GM12891 (cell line): ENCODE data around the gene OLIG3.

Experiments used
- DNase-seq: peaks from one replicate; pipeline ENCODE4 v3.0.0; 2011; ENCODE audit warnings: low spot score; ENCODE audit not compliant: insufficient read length
- FAIRE-seq: peaks from 2 replicates; lab custom pipeline; 2011; peaks lifted over from hg19 to GRCh38; lab: Jason Lieb, UNC
- PAX5 ChIP-seq: IDR thresholded peaks from 2 replicates; pipeline ENCODE4 v1.6.1; 2011; ENCODE audit warnings: low read length, moderate library complexity, mild to moderate bottlenecking; ENCODE audit not compliant: insufficient read depth, severe bottlenecking
- POLR2A ChIP-seq: IDR thresholded peaks from 2 replicates; pipeline ENCODE4 v1.6.1; 2011; ENCODE audit warnings: low read depth, low read length, control low read depth
- POLR2AphosphoS5 ChIP-seq: IDR thresholded peaks from 2 replicates; pipeline ENCODE4 v1.6.1; 2011; ENCODE audit warnings: low read depth, low read length, control low read depth
- POU2F2 ChIP-seq: IDR thresholded peaks from 2 replicates; pipeline ENCODE4 v1.6.1; 2011; ENCODE audit warnings: low read depth, mild to moderate bottlenecking, control low read depth, low read length, moderate library complexity
- SPI1 ChIP-seq: IDR thresholded peaks from 2 replicates; pipeline ENCODE4 v1.6.1; 2011; ENCODE audit warnings: low read depth, low read length, control low read depth
- TAF1 ChIP-seq: IDR thresholded peaks from 2 replicates; pipeline ENCODE4 v1.6.1; 2011; ENCODE audit warnings: low read depth, low read length, control low read depth

Gene OLIG3

DNA sequence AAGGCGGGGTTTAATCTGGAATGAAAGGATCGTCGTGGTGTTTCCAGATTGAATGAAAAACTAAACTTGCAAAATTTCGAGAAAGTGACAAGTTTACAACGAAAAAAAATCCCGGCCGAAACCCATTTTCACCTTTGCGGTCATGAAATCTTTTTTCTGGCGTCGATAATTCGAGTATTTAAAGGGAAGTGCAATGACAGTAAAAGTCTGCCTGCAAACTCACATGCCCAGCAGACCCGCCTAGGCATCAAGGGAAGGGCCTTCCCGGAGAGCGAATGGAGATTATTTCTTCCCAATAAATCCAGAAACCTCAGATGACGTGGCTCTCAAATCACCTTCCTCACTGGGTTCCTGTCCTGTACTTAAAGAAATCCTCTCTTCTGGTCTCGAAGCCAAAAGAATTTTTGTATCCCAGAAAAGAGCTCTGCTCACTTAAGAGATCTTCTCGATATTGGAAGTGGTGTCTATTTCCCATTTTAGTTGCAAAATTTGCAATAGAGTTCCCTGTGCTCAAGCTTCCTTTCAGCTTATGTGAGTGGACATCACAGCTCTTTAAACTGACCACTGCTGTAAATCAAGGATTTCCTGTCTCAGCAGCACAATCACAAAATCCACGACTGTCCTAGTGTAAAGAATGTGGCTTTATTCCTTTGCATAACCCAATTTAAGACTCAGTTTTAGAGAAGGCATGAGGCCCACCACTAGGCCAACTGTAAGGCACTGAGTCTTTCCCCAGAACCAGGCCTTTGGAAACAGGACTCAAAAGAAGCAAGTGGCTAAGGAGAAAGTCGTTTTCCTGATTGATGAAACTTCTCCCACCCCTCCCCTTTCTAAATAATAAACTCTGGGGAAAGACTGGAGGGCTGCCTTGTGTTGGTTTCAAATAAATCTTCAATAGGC is 3.9 kb downstream of the OLIG3 start:
- FAIRE-seq (no peak), DNase-seq (no peak)
- no peak for TF ChIP-seq POU2F2
- no peak for TF ChIP-seq PAX5
- TF ChIP-seq POLR2A = no peak
- no peak for TF ChIP-seq TAF1
- TF ChIP-seq SPI1 = no peak
- TF ChIP-seq POLR2AphosphoS5 = no peak

GRCh38 chr6:137489046-137490005 is 4.9 kb downstream of the OLIG3 start:
- DNase-seq (peak; percentile 9), FAIRE-seq (no peak)
- TF ChIP-seq POLR2AphosphoS5 = no peak
- no peak for TF ChIP-seq POLR2A
- TF ChIP-seq PAX5 = no peak
- TF ChIP-seq POU2F2 = no peak
- TF ChIP-seq TAF1 = no peak
- TF ChIP-seq SPI1 = no peak

DNA sequence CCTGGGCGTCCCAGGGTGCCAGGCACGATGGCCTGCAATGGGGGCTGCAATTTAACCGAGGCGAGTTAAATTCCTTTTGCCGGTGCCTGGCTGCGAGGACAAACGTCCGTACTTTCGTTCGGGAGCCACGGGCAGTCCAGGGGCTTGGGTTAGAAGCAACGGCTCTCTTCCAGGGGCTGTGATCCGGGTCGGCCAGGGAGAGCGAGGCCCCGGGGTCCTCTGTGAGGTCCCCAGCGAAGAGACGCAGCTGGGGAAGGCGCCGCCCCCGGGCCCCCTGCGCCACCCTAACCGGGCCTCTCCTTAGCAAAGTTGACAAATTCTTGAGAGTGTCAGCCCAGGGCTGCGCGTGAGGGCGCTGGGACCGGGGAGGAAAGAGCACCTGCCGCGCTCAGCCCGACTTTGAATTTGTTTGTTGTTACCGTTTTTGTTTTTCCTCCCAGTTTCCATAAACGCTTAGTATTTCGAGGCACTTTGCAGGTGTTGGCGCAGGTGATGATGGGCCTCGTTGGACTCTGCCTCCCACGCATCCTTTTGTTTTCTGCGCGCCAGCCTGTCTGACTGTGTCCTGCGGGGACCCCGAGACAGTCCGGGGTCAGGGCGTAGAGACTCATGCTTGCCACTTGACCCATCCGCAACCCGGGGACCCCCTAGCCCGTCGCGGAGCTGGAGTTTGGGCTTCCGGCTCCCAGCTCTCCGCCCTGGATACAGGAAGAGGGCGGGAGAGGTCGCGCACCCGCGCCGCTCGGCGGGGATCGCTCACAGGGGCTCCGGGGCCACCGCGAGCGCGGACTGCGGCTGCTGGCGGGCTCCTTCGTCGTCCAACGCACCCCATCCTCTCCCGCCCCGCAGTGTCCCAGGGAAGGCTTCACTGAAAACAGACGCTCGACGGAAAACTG is 5.8 kb downstream of the OLIG3 start:
- DNase-seq (peak; percentile 32), FAIRE-seq (no peak)
- no peak for TF ChIP-seq TAF1
- TF ChIP-seq POLR2AphosphoS5 = no peak
- no peak for TF ChIP-seq PAX5
- no peak for TF ChIP-seq POU2F2
- no peak for TF ChIP-seq SPI1
- TF ChIP-seq POLR2A = no peak

- no peak for TF ChIP-seq POLR2AphosphoS5
- TF ChIP-seq SPI1 = no peak
- no peak for TF ChIP-seq POU2F2
- TF ChIP-seq POLR2A = no peak
- TF ChIP-seq PAX5 = no peak
- TF ChIP-seq TAF1 = no peak
- FAIRE-seq (no peak), DNase-seq (no peak)
These were observed 6.4 kb downstream of the OLIG3 start for GRCh38 chr6:137487869-137488149.

DNA sequence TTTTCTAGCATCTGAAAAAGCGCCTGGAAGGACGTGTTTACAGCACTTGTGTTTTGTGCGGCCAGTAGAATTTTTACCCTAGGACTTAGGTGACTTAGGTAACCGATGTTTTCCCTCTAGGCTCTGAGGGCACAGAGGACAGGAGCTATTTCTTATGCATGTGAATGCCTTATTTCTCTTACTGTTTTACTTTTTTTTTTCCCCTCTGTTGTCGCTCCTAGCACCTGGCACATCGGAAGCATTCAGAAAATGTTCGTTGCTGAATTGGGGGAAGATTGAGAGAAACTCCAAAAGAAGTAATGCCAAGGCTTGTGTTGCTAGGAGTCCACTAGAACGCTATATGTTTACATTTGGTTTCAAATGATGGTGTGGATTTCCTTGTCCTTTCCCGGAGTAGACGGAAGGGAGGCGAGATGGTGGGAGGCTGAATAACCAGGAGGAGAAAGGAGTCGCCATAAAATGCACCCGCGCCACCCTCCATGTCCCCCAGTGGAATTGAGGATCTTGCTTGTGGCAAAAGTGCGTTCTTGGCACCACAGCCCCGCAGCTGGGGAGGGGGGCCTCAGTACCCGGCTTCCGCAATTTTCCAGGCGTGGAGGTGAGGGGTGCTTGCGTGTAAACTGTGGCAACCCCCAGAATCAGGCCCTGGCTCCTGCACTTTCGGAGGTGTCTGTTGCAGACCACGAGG is 6.9 kb downstream of the OLIG3 start:
- no peak for TF ChIP-seq POLR2AphosphoS5
- TF ChIP-seq SPI1 = no peak
- no peak for TF ChIP-seq POLR2A
- FAIRE-seq (no peak), DNase-seq (no peak)

- FAIRE-seq = no peak
These were observed 7.8 kb downstream of the OLIG3 start for GRCh38 chr6:137486416-137486815.

DNA sequence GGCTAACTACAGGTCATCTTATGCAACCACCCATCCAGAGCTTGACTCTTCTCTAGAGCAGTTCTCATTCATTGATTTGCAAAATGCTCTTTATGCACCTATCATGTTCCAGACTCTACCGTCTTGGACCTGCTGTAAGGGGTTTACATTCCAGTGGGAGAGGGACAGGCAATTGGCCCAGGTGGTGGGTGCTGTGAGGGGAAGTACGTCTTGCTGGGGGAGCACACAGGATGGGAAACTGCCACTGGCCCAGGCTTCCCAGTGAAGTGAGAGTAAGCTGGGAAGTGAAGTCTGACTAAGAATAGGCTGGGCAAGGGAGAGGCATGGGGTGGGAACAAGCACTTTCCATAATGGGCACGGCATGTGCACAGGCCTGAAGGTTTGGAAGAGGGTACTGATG is 13.8 kb downstream of the OLIG3 start:
- no peak for DNase-seq
- FAIRE-seq = no peak
- TF ChIP-seq TAF1 (no peak), PAX5 (no peak), POU2F2 (no peak), POLR2AphosphoS5 (no peak), SPI1 (no peak), POLR2A (no peak)

More at GRCh38 chr6:137486416-137486815, 7.8 kb downstream of the OLIG3 start:
- TF ChIP-seq POLR2A = no peak
- TF ChIP-seq POU2F2 = no peak
- no peak for TF ChIP-seq SPI1
- no peak for TF ChIP-seq POLR2AphosphoS5
- TF ChIP-seq TAF1 = no peak
- no peak for TF ChIP-seq PAX5
- no peak for DNase-seq

- no peak for TF ChIP-seq PAX5
- no peak for TF ChIP-seq TAF1
- no peak for TF ChIP-seq POLR2A
- TF ChIP-seq SPI1 = no peak
- FAIRE-seq = no peak
- DNase-seq = no peak
These were observed 19.1 kb downstream of the OLIG3 start for GRCh38 chr6:137475103-137475502.

- TF ChIP-seq POU2F2 (no peak), SPI1 (no peak), TAF1 (no peak), PAX5 (no peak), POLR2AphosphoS5 (no peak), POLR2A (no peak)
- FAIRE-seq (no peak), DNase-seq (no peak)
These were observed 20.6 kb downstream of the OLIG3 start for GRCh38 chr6:137473598-137473997.

- FAIRE-seq (no peak), DNase-seq (no peak)
- no peak for TF ChIP-seq TAF1
- TF ChIP-seq POLR2AphosphoS5 = no peak
- TF ChIP-seq PAX5 = no peak
- TF ChIP-seq SPI1 = no peak
- no peak for TF ChIP-seq POLR2A
- no peak for TF ChIP-seq POU2F2
These were observed 21.5 kb downstream of the OLIG3 start for GRCh38 chr6:137472641-137473137.
